Renal pelvis (tissue), 4 donors: Measurements from ENCODE around the gene CTNNA3. TPM values are rescaled to one million over a fixed set of nuclear protein-coding genes. Genes with fewer than 3 reads are reported as not detected.
"Not testable (repeated sequence)": the region's sequence is repeated elsewhere in the genome, so short reads cannot be mapped to it uniquely, and the experiment has no call there.

Experiments
- DNase-seq: peaks from one replicate; pipeline ENCODE4 v3.0.0-alpha.2; 2013
- polyA plus RNA-seq, 3 donors: library from polyadenylated mRNA; unstranded; fragments of 120-200 nt; gene quantifications; one replicate each; pipeline ENCODE4 v1.2.1, GENCODE V29; 2013; ENCODE audit not compliant: insufficient read length in 3 of 3

Gene CTNNA3
- polyA plus RNA-seq, 3 donors: 2.8 to 4.2 (median 4.1) TPM

- DNase-seq: no peak
Measured at GRCh38 chr10:66394342-66395063, 1301.5 kb downstream of the CTNNA3 start.

DNA sequence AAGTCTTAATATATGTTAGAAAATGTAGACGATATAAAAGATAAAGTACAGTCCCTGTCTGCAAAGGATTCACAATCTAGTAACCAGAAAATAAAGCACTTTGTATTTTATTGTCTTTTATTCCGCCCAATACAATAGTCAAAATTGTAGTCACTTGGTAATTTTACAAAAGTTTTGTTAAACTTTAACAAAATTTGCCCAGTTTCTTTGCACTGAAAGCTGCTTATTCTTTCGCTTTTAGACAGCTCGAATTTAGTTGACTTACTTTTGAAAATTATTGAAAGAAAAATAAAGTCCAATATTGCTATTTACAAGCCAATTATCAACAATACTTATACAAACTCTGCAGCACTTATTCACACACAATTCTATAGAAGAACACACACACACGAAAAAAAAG is 1305.1 kb downstream of the CTNNA3 start:
- DNase-seq: no peak

DNA sequence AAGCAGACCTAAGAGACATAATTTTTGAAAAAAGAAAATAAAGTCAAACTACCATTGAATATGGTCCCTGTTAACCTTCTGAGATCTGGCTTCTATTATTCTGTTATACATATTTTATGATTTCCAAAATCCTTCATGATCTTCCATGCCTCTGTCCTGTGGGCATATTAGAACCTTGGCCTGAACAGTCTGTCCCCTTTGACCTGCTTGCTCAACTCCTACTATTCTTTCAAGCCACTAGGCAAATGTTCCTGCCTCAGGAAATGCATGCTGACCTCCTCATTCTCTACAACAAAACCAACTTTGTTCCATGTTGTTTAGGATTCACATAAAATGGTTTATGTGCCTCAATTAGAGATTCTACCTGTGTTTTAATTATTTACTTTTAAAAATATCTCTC is 1315.0 kb downstream of the CTNNA3 start:
- no peak for DNase-seq

DNA sequence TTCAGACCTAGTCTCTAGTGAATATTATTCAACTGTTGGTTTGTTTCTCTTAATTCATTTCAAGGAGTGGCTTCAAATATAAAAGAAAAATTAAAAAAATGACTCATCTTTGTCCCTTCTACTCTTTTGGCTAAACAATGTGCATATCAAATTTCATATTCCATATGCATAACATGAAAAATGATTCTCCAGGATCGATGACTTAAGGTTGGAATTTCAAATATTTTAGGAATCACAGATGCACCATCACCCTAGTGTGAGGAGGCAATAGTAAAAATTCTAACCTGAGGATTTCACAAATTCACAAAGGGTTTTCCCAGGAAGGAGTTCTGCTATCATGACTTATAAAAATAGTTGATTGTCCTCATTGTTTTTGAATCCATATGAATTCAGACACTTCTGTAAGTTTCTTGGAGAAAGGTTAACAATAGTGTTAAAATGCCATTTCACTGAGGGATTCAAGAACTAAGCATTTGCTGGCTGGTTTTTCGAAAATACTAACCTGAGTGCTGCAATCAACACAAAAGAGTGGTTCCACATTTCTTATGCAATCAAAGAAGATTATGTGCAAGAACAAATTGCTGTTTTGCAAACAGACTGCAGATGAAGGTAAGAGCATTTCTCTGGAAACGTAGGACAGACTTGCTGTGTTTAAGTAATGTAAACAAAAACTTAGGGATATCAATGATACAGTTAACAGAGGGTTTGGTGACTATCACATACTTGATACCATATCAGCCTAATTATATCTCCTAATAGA is 1317.7 kb downstream of the CTNNA3 start:
- no peak for DNase-seq

DNA sequence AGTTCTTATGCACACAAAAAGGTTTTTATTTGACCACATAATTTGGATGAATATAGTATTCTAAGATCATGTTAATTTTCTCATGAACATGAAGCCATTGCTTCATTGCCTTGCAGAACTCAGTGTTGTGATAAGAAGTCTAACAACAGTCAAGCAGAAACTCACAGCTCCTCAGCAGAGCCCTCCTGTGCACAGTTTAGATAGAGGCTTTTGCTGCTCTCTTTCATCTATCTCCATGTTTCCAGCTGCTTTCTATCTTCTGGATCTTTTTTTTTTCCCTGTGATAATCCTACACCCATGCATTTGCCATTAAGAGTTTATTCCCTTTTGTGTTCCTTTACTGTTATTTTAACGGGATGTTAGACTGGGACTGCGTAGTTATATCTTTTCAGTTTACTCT is 1327.8 kb downstream of the CTNNA3 start:
- DNase-seq: no peak

DNA sequence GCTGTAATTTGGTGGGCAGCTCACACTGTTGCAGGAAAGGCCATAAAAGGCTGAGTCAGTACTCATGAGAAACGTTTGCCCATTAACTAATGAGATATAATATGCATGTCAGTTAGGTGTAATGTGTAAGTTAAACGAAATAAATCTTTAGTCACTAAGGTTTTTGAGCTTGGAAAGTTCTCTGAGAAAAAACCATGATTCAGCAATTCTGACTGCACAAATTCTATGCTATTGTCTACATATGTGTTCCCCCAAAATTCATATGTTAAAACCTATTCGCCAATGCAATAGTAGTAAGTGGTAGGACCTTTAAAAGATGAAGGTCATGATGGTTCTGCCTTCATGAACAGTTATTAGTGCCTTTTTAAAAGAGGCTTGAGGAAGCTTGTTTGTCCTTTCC is 1329.8 kb downstream of the CTNNA3 start:
- no peak for DNase-seq

- no peak for DNase-seq
Measured at GRCh38 chr10:66365686-66366085, 1330.3 kb downstream of the CTNNA3 start.

GRCh38 chr10:66362522-66362921 is 1333.5 kb downstream of the CTNNA3 start:
- DNase-seq: no peak

DNA sequence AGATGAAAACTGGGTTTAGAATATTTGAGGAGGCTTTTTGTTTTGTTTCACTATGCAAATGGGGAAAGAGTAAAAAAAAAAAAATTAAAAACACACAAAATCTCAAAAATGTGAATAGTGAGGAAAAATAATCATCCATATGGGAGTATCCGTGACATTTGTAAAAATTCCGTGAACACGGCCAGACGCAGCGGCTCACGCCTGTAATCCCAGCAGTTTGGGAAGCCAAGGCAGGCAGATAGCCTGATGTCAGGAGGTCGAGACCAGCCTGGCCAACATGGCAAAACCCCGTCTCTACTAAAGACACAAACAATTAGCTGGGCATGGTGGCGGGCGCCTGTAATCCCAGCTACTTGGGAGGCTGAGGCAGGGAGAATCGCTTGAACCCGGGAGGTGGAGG is 1342.2 kb downstream of the CTNNA3 start:
- DNase-seq: not testable (repeated sequence)

DNA sequence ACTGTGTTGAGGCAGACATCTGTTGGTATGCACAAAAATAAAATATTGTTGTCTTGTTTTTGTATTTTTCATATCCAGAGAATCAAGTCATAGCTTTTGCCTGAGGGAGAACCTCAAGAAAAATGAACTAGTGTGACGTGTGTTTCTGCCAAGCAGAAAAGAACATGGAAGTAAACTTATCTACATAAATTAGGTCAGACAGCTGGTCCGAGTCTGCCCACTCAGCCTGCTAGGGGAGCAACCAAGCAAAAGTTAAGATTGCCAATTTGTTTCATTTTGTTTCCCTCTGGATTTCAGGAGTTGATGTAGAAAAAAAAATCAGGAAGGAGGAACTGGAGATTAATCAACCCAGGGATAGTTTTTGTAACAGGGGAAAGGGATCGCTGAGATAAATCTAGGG is 1342.6 kb downstream of the CTNNA3 start:
- DNase-seq: no peak

DNA sequence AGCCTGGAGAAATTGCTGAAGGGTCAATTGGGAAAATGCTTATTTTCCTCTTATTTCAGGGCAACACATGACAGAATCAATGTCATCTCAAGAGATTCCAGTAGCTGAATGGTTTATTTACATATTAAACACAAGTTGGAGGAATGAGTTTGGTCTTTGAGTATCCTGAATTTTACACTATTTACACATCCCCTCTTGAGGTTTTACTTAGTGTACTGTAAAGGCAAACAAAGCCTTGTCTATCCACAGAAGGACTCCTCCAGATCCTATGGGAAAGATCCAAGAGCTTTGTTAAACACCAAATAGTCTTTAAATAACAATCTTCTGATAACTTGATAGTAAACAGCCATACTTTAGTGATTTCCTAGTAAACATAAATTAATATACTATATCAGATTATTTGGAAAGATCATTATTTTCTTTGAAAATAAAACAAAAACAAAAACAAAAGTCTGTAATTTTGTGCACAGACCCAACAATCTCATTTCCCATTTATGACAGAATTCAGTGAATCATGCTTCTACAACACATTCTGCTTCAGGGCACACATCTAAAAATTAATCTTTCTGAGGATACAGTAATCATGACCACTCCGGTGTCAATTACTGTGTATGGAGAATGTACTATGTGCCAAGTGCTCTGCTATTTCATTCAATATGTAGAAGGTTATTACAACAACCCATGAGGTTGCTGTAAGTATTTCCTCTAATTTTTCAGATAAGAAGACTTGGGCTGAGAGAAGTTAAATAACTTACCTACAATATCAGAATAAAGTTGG is 1345.2 kb downstream of the CTNNA3 start:
- DNase-seq: no peak

DNA sequence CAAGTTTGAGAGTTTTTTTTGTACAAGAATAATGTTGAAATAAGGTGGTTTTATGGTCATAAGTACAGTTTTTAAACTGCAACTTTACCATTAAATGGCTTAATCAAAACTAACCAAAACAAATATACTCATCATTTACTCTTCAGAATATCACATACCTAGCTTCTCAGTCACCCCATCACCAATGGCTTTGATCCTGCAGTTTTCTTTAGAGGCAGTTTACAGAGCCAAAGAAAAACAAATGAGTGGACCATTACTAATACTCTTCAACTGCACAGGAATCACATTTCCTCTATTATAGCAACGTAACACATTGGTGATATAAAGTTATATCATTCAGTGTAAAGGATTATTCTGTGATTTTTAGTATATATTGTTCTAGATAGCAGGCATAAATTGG is 1346.3 kb downstream of the CTNNA3 start:
- no peak for DNase-seq

GRCh38 chr10:66349076-66349475 is 1346.9 kb downstream of the CTNNA3 start:
- DNase-seq: no peak

- no peak for DNase-seq
Measured at GRCh38 chr10:66337211-66337610, 1358.8 kb downstream of the CTNNA3 start.

- no peak for DNase-seq
Measured at GRCh38 chr10:66336791-66337190, 1359.2 kb downstream of the CTNNA3 start.

GRCh38 chr10:66335753-66336152 is 1360.2 kb downstream of the CTNNA3 start:
- DNase-seq: not testable (repeated sequence)

DNA sequence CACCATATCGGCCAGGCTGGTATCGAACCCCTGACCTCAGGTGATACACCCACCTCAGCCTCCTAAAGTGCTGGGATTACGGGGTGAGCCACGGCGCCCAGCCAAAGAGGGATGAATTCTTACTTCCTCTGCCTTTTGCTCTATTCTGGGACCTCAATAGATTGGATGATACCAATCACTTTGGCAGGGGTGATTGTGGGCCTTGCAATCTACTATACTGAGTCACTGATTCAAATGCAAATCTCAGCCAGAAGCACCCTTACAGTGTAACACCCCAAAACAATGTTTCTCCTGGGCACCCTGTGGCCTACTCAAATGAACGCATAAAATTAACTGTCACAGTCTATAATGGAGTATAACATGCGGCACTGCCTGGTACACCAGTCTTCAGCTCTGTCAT is 1366.8 kb downstream of the CTNNA3 start:
- DNase-seq: no peak

DNA sequence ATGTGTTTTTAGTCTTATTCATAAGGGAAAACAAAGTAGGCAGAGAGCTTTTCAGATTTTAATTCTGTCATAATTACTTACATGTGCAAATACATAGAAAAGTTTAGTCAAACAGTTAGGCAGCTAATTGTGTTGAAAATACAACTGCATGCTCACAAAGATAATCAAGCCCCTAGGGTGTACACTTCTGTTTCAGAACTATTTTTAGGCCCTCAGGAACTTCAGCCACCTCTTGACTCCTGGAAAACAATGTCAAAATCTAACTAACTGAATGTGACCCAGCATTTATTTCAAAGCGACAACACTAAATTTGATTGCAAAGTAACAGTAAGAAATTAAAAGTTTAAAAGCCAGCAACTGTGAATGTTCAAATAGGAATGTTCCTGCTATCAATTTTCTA is 1369.1 kb downstream of the CTNNA3 start:
- DNase-seq: no peak

DNA sequence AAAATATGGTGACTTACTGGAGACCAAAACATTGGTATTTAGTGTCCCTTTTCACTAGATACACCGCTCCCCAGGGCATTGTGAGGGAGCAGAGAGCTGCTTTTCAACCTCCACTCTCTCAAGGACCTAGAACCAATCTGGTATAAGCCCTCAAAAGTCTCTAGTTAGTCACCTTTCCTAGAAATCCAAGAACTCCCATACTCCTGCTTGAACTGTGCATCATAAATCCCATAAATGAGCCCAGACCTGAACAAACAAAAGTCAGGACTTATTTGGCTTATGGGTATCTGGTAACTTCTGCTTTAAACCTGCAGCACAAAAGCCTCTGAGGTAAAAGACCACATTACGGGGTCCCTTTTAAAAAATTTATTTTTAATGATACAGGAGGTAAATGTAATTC is 1373.2 kb downstream of the CTNNA3 start:
- DNase-seq: no peak

GRCh38 chr10:66321723-66322665 is 1374.0 kb downstream of the CTNNA3 start:
- no peak for DNase-seq

DNA sequence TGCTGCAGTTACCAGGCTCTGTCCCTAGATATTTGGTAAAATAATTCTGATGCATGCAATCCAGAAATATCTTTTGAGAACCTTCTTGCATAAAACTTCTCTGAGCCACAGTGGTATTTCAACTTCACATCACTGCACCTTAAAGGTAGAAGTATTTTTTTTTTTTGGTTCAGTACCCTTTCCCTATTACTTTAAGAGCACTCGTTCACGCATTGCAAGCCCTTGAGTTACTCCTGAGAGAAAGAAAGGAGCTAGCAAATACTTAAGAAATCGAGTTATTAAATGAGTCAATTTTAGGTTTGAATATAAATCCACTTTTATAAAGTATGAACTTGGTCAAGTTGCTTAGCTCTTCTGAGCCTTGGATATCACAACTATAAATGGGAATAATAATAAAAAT is 1377.2 kb downstream of the CTNNA3 start:
- DNase-seq: no peak

DNA sequence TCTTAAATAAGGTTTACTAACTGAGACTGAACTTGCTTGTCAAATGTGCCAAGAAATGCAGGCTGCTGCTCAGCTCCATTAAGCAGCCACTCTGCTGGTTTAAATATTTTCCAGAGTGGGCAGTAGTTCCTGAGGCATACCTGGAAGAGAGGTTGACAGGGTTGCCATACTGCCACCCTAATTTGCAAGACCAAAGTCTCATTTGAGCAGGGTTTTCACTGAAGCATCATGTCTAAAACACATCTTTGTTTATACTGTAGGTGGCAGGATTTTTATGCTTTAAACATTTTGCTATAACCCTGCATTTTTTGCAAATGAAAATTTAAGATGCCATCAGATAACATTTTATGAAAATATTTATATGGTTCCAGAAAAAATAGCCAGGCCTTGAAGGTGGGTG is 1388.2 kb downstream of the CTNNA3 start:
- peak; percentile 22 for DNase-seq
